CD4-positive, alpha-beta T cell treated with Interleukin-1 beta for 1 hour (primary cell): Measurements from ENCODE around the gene BCO2.
"Not testable (repeated sequence)": the region's sequence is repeated elsewhere in the genome, so short reads cannot be mapped to it uniquely, and the experiment has no call there.

Experiments
- DNase-seq, 2 donors: peaks; one replicate each; pipeline ENCODE4 v3.0.0-alpha.2; 2020 to 2022

Gene BCO2

GRCh38 chr11:112167145-112167544 lies 8.2 kb upstream of the BCO2 start, which contains the start of gene TEX12:
Gene TEX12 (plus strand): TSS chr11:112167372. CDS start chr11:112169269, 1,897 bp downstream.
- DNase-seq: no peak

DNA sequence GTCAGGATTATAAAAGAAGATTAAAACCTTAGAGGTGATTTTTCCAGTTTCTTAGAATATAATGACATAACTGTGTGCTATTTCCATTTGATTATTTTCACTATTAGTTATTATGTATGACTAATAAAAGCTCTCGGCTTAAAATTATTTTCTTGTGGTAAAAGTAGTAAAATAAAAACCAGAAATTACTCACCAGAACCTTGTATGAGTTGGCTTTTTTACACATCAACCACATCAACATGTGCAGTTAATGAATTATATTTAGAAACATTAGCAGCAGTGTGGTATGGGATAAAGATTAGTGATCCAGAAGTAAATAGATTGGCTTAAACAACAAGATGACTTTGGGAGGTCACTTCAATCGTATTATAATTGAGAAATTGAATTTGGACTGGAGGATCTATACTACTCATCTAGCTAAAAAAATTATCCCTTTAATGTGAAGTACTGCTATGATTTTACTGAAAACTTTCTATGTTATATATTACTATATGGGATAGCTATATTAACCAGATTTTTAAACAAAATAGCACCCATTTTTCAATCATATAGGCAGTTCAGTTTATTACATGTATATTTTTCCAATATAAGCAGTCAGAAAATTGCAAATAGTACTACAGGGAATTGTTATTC lies 2.8 kb upstream of the BCO2 start:
- DNase-seq: no peak

DNA sequence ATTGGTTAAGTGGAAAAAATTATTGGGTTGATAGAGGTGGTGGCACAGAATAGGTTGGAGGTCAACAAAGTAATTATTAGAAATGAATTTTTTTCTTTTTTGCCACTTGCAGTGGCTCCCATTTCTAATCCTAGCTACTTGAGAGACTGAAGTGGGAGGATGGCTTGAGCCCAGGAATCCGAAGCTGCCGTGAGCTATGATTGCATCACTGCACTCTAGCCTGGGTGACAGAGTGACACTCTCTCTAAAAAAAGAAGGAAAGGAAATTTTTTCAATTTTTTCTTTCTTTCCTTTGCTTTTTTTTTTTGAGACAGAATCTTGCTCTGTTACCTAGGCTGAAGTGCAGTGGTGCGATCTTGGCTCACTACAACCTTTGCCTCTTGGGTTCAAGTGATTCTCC lies 2.2 kb upstream of the BCO2 start:
- DNase-seq: no peak

DNA sequence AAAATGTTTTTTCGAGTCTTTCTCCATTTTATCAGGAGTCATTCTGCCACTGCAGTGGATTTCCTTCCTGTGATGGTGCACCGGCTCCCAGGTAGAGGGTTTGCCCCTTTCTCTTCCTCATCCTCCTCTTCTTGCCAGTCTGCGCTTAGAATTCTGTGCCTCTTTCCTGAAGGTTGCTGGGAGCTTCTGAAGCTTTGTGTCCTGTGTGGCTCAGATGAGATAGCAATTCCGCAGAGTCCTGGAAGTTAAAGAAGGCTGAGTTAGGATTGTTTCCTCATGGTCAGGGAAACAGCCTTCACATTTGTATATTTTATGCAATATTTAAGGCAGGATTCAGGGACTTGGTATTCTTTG lies 264 bp downstream of the BCO2 start:
- no peak for DNase-seq

DNA sequence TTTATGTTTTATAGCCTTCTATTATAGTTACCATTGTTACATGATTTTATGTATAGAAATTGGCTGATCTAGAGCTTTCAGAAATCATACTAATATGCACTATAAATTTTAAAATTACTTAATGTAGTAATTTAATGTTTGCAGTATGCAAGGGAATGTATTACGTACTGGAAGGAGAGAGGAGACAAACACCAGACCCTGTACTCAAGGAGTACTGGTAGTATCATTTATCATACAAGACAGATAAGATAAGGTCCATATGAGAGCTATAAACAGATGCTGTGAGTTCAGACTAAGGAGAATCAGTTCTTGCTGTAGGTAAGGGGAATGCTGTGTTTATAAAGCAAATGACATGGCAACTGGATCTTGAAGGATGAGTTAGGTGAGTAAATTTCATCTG lies 765 bp downstream of the BCO2 start:
- DNase-seq: no peak

DNA sequence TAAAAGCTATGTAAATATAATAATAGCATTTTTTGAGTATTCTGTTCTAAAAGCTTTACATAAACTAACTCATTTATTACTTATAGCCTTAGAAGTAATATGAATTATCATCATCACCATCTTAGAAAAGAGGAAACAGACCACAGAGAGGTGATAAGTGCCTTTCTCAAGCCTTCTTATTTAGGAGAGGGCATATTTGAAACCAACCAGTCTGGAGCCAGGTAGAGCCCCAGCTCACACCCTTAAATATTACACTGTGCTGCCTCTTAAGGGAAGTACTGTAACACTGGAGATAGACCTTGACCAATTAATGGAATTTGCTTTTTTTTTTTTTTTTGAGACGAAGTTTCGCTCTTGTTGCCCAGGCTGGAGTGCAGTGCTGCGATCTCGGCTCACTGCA lies 2.3 kb downstream of the BCO2 start:
- no peak for DNase-seq

DNA sequence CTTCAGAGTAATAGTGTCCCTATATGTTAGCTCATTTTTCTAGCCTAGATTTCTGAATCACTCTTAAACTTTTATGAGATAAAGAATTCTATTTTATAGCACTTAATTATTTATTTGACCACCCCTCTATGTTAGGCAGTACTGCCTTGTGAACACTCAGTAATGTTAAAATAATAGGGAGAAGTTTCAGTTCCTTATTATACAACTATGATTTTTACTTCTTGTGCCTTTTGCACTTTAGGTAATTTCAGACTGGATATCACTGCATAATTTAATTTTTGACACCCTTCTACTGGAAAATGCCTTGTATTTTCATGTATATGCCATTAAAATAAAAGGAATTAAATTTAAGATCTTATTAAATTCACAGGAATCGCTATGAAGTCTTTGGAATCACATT lies 3.1 kb downstream of the BCO2 start:
- DNase-seq: no peak

DNA sequence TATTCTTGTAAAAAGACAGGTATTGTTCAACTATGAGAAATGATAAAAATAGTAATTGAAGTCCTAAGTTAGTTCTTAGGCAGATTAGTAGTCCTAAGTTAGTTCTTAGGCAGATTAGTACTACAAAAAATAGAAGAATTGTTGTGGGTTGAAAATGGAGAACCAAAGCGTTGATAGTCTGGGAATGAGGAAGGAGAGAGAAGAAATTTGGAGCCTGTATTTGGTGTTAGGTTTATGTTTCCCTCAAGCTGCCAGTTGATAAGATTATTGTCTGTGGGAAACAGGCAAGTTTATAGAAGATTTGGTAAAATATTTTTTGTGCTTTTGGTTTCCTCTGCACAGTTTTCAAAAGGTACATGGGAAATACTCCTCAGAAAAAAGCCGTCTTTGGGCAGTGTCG lies 3.6 kb downstream of the BCO2 start:
- DNase-seq: no peak

DNA sequence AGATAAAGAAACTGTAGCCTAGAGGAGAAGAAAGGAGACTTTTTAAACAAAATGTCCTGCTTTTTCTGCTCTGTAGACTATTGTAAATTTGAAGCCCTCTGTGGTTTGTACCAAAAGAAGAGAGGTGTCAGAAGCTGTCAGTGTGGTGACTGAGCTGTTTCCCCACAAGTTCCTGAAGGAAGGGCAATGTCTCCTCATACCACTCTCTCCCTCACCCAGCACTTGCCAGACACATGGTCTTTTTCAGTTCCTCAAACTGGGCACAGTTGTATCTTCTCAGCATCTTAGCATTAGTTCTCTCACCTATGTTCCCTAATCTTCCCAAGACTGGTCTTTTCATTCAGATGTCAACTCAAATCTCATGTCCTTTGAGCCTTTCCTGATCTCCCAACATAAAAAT lies 4.3 kb downstream of the BCO2 start:
- DNase-seq: peak in 1 of 2 donors; percentile 34

DNA sequence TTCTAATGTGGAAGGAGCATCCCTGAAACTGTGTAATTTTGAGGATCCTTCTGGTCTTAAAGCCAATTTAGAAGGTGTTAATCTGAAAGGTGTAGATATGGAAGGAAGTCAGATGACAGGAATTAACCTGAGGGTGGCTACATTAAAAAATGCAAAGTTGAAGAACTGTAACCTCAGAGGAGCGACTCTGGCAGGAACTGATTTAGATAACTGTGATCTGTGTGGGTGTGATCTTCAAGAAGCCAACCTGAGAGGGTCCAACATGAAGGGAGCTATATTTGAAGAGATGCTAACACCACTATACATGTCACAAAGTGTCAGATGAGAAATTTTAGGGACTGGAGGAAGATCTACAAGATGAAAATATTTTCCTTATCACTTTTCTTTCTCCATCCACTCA lies 7.6 kb downstream of the BCO2 start:
- DNase-seq: no peak

DNA sequence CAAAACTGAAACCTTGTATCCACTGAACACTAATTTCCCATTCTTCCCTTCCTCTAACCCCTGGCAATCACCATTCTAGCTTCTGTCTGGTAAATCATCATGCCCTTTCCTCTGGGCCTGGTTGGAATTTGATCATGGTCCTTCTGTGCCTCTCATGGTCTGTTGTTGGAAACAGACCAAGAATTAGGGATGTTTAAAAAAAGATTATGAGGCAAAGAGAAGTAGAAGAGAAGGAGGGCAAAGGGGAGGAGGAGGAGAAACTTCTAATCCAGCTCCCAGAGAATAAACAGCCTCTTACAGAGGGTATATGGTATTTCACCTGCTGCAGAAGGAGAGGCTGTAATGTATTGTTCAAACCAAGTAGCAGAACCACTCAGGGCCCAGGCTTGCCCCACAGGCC lies 10.6 kb downstream of the BCO2 start:
- no peak for DNase-seq

GRCh38 chr11:112186304-112186703 lies 11.0 kb downstream of the BCO2 start:
- DNase-seq: no peak

DNA sequence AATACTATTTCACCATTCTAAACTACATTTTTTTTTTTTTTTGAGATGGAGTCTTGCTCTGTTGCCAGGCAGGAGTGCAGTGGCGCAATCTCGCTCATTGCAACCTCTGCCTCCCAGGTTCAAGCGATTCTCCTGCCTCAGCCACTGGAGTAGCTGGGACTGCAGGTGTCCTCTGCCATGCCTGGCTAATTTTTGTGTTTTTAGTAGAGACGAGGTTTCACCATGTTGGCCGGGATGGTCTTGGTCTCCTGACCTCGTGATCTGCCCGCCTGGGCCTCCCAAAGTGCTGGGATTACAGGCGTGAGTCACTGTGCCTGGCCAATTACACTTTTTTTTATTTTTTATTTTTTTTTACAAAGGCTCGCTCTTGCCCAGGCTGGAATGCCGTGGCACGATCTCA lies 19.8 kb downstream of the BCO2 start:
- not testable (repeated sequence) for DNase-seq

GRCh38 chr11:112195951-112196351 lies 20.6 kb downstream of the BCO2 start:
- no peak for DNase-seq

- no peak for DNase-seq
Observed at GRCh38 chr11:112196519-112197087, 21.3 kb downstream of the BCO2 start.

GRCh38 chr11:112199101-112199500 lies 23.8 kb downstream of the BCO2 start:
- not testable (repeated sequence) for DNase-seq

GRCh38 chr11:112200252-112200651 lies 24.9 kb downstream of the BCO2 start:
- DNase-seq: no peak

- DNase-seq: no peak
Observed at GRCh38 chr11:112206071-112206470, 30.8 kb downstream of the BCO2 start.

GRCh38 chr11:112210890-112211289 lies 35.6 kb downstream of the BCO2 start:
- DNase-seq: no peak

- no peak for DNase-seq
Observed at GRCh38 chr11:112211536-112211935, 36.2 kb downstream of the BCO2 start.

GRCh38 chr11:112212290-112212689 lies 37.0 kb downstream of the BCO2 start:
- DNase-seq: no peak

DNA sequence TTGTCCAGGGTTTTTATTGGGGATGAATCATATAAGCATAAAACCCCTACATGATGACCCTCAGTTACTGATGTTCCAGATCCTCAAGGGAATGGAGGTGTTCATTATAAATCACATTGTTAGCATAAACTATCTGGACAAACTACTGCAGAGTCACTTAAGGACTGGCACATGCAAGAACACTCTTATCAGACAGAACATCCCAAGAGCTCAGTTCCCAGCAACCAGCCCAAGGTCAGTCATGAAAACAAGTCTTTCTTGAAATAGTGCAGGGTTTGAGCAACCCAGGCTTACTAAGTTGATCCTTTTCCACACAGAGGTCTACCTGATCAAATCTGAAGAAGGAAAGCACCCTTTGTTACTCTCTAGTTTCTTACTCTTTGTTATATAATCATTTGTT lies 37.4 kb downstream of the BCO2 start:
- DNase-seq: no peak

GRCh38 chr11:112213753-112214152 lies 38.4 kb downstream of the BCO2 start:
- no peak for DNase-seq

GRCh38 chr11:112215621-112216020 lies 40.3 kb downstream of the BCO2 start:
- DNase-seq: no peak

GRCh38 chr11:112216561-112217105 lies 41.3 kb downstream of the BCO2 start:
- DNase-seq: no peak
